ENCODE data around the gene PTPRN2. TPM values are rescaled to one million over a fixed set of nuclear protein-coding genes. Genes with fewer than 3 reads are reported as not detected.

The PTPRN2 gene
- total RNA-seq, 4 donors from 2014 or later: 2.0 to 9.5 (median 2.6) TPM

- no peak for DNase-seq (ENCODE audit: low spot score)
- no peak for TF ChIP-seq CTCF (IDR thresholded peaks at IDR 0.05)
- no peak for ATAC-seq (ENCODE audit: low FRiP score)
Observed at GRCh38 chr7:157516311-157516710, 1071.3 kb downstream of the PTPRN2 start.

GRCh38 chr7:157515342-157516041, 1072.1 kb downstream of the PTPRN2 start:
- DNase-seq (ENCODE audit: low spot score) (no peak), ATAC-seq (ENCODE audit: low FRiP score) (no peak)
- no peak for TF ChIP-seq CTCF (IDR thresholded peaks at IDR 0.05)

- DNase-seq (ENCODE audit: low spot score): no peak
Observed at GRCh38 chr7:157514746-157515145, 1072.9 kb downstream of the PTPRN2 start.

GRCh38 chr7:157514306-157514705, 1073.3 kb downstream of the PTPRN2 start:
- DNase-seq (ENCODE audit: low spot score) (no peak), ATAC-seq (ENCODE audit: low FRiP score) (no peak)
- TF ChIP-seq CTCF (IDR thresholded peaks at IDR 0.05): no peak

More at GRCh38 chr7:157514746-157515145, 1072.9 kb downstream of the PTPRN2 start:
- no peak for ATAC-seq (ENCODE audit: low FRiP score)
- TF ChIP-seq CTCF (IDR thresholded peaks at IDR 0.05): no peak

DNA sequence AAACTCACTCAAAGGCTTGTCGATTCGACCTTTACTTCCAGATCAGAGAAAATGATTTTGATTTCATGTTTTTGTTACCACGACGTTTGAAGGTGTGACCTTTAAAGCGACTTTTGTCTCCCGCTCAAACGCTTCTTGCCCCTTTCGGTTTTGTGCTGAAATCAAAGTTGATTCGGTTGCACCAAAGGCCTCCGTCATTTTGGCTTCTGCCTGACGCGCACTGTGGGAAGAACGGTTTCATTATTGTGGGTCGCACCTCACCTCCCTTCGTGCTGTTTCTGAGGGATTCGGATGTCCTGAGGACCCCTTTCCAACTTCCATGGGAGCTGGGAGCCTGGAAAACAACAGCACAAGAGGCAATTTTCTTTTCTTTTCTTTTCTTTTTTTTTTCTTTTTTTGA, 1073.9 kb downstream of the PTPRN2 start:
- DNase-seq (ENCODE audit: low spot score) (no peak), ATAC-seq (ENCODE audit: low FRiP score) (no peak)
- no peak for TF ChIP-seq CTCF (IDR thresholded peaks at IDR 0.05)

- no peak for TF ChIP-seq CTCF (IDR thresholded peaks at IDR 0.05)
- ATAC-seq (ENCODE audit: low FRiP score): no peak
- no peak for DNase-seq (ENCODE audit: low spot score)
Observed at GRCh38 chr7:157513162-157513621, 1074.4 kb downstream of the PTPRN2 start.

DNA sequence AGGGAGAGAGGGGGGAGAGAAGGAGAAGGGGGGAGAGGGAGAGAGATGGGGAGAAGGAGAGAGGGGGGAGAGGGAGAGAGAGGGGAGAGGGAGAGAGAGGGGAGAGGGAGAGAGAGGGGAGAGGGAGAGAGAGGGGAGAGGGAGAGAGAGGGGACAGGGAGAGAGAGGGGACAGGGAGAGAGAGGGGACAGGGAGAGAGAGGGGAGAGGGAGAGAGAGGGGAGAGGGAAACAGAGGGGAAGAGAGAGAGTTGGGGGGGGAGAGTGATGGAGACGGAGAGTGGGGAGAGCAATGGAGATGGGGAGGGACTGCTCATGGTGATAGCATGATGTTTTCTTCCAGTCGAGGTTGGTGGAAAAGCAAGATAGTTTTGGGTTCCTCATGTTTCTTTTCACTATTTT, 1078.4 kb downstream of the PTPRN2 start:
- no peak for DNase-seq (ENCODE audit: low spot score)
- TF ChIP-seq CTCF (IDR thresholded peaks at IDR 0.05): no peak
- ATAC-seq (ENCODE audit: low FRiP score): no peak

Data from omental fat pad (tissue), 4 donors.